ENCODE measurements around the gene PDE2A.

- TF ChIP-seq CTCF (IDR thresholded peaks at IDR 0.05) = no peak
- TF ChIP-seq POLR2A (IDR thresholded peaks at IDR 0.05) = no peak
- no peak for TF ChIP-seq POLR2AphosphoS5 (IDR thresholded peaks at IDR 0.05)
- no peak for TF ChIP-seq EP300 (IDR thresholded peaks at IDR 0.05)
These were observed 12.2 kb downstream of the PDE2A start for GRCh38 chr11:72662036-72662435.

Data from upper lobe of left lung (tissue), 4 donors.